Gastrocnemius medialis (tissue), 4 donors: ENCODE results near the gene KLK11.

Experiments
- CTCF ChIP-seq, 5 experiments: fragments of 450-650 bp in 3 of 5; fragments of 200-600 bp in 2 of 5; sonication (generic) in 2 of 5; IDR thresholded peaks in 4 of 5; conservative IDR thresholded peaks in 1 of 5; 1 replicate in 4 of 5; 2 replicates in 1 of 5; pipeline ENCODE4 v1.5.1; 2016 to 2019; ENCODE audit warnings: antibody characterized with exemption in 5 of 5, mild to moderate bottlenecking in 3 of 5, moderate library complexity in 3 of 5
- POLR2A ChIP-seq, 2 donors: fragments of 450-650 bp; IDR thresholded peaks; one replicate each; pipeline ENCODE4 v1.6.1; 2017; ENCODE audit warnings: antibody characterized with exemption in 2 of 2, mild to moderate bottlenecking in 2 of 2, moderate library complexity in 2 of 2

- no peak for TF ChIP-seq CTCF (IDR thresholded peaks at IDR 0.05 in 4 of 5, conservative IDR thresholded peaks at IDR 0.05 in 1 of 5)
- no peak for TF ChIP-seq POLR2A (IDR thresholded peaks at IDR 0.05)
Observed at GRCh38 chr19:51006406-51006805, 20.0 kb downstream of the KLK11 start.
